NCI-H460 (cell line): ENCODE measurements around the gene FBXW4. TPM values are rescaled to one million over a fixed set of nuclear protein-coding genes. Genes with fewer than 3 reads are reported as not detected.

Source experiments
- DNase-seq: peaks from one replicate; pipeline ENCODE4 v3.0.0-alpha.2; 2016; ENCODE audit warnings: low read depth; ENCODE audit errors: extremely low read depth
- total RNA-seq: library from RNA; depleted of rRNA; stranded (reverse); fragments of >200 nt; shearing (Covaris generic); gene quantifications from 2 replicates; pipeline ENCODE4 v1.2.3, GENCODE V29; 2014

The FBXW4 gene
- total RNA-seq, 1 experiment from 2014 or later = 23.7 TPM

DNA sequence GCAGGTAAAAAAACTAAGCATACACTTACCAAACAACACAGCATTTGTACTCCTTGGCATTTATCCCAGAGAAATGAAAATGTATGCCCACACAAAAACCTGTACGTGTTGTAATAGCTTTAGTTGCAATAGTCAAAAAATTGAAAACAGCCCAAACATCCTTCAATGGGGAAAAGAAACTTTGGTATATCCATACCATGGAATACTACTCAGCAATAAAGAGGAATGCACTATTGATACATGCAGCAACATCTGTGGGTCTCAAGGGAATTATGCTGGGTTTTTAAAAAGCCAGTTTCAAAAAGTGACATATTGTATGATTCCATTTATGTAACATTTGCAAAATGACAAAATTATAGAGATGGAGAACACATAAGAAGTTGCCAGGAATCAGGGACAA, 71.4 kb downstream of the FBXW4 start:
- no peak for DNase-seq

DNA sequence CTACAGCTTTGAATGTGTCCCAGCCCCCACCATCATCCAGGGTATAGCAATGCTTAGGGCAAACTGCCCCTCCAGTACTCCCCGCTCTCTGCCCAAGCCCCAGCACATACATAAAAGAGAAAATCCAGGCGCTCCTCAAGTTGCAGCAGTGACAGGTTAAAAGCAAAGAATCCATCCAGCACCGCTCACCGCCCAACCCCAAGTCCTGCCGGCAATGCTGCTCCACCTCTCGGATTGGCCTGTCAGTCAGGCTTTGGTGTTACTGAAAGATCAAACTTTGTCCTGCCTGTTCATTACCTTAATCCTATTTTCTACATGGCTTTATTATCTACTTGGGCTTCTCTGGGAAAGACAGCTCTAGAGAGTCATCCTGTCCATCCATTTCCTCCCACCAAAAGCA, 75.0 kb downstream of the FBXW4 start:
- DNase-seq = no peak

DNA sequence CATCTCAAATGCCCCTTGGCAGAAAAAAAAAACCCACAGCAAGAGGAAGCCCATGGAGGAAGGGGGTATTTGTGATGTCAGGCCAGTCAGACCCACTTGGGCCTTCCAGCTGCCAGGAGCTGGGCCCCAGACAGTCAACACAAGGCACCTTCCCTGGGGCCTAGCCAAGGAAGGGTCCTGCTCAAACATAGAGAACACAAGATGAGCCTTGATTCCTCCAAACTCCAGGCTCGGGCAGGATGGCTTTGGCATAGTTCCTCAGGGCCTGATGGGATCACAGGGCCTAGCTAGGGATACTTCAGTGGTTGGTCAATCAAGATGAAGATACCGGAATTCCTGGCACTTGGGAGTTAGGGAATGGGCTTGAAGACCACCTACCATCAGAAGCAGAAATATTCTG, 76.1 kb downstream of the FBXW4 start:
- no peak for DNase-seq

DNA sequence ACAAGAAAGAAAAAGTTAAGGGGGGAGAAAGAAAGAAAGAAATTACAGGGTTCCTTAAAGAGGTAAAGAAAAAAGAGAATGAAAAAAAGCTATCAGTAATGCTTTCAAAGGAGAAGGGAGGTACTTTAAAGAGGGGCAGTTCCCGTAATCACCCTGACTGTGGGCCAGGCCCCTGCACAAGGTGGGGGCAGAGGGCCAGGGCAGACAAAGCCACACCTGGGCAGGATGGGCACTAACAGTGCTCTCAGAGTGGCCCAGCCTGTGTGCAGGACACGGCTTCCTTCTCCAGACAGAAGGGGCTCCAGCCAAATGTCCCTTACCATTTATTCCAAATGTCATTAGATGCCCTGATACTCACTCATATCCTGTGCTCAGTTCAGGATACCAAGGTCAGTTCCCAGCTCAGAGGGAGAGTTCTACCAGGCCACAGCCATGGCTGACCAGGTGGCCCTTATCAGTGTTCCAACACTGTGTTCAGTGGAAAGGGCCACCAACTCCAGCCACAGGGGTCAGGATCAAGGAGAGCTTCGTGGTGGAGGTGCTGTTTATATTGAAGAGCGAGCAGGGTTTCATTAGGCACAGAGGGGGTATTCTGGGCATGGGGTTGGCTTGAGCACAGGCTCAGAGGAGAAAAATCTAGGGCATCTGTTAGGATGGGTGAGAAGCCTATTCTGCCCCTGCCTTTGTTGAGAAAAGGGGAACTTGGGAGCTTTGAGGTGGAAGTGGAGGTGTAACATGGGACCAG, 77.0 kb downstream of the FBXW4 start:
- no peak for DNase-seq

DNA sequence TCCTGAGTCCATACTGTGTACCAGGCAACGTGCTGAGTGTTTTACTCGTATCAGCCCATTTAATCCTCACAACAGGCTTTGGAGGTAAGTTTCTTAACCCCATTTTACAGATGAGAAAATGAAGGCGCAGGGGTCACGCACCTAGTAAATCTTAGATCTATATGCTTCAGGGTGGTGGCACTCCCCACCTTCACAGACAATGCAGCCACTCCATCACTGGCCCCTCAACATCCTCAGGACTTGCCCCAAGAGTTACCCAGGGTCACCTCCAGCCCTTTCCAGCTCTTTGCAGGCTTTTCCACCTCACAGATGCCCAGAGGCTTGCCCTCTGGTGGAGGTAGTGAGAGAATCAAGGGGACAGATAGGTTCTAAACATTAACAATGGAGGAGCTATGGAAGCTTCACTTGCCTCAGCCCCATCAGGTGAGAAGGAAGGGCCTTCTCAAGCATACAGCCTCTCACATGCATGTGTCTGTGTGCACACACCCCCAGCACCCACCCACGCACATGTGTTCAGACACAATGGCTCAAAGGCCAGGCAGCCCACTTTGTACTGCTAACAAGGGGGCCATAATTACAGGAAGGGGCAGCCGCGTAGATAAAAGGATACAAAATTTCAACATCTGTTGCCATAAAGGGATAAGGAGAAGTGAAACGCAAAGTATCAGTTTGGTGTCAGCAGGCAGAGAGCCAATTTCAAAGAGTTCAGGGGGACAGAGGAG, 77.7 kb downstream of the FBXW4 start:
- DNase-seq = no peak

DNA sequence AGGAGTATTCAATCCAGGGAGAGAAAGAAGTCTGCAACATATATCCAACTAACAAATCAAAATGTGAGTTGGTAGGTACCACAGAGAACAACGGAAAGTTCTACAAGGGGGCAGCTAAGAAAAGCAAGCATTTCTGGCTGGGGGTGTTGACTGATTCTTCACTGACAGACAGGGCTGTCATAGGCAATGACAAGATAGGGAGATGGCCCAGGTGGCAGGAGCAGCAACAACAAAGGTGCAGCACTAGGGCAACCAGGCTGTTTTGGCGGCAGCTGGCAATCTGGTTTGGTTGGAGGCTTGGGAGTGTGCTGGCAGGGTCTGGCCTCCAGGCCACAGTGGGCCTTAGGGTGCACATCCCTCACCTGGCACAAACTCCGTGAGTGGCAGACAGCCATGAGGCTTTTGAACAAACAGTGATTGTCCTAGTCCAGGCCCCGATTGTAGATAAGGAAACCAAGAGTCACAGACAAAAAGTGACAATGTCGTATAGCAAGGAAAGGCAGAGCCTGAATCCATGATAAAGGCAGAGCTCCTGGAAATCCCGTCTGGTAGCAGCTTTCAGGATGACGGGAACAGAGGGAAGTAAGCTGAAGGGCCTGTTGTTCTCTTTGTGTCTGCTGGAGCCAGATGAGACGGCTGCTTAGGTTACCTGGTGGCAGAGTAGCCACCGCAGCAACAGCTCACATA, 78.4 kb downstream of the FBXW4 start:
- DNase-seq = no peak

DNA sequence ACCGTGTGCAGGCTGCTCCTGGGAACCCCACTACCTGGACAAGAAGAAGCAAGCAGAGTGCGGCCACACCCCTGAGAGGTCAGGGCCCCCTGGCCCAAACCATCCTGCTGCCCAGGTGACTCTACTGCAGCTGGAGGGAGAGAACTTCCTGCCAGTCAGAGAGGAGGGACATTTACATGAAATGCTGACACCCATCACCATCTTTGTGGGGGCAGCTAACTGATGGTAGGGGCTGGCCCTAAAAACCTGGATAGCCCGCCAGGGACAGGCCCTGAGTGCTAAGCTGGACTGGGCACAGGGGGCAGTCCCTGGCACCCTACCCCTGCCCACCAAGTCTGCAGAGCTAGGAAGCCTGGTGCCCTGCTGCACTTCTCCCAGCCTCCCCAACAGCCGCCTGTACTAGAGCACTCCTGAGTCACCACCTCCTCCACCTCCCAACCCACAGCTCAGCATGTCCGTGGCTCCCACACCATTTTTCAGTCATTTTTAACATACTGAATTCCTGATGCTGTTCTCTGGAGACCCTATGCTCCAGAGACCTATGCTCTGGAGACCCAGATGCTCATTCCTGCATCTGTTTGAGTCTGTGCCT, 79.3 kb downstream of the FBXW4 start:
- no peak for DNase-seq

DNA sequence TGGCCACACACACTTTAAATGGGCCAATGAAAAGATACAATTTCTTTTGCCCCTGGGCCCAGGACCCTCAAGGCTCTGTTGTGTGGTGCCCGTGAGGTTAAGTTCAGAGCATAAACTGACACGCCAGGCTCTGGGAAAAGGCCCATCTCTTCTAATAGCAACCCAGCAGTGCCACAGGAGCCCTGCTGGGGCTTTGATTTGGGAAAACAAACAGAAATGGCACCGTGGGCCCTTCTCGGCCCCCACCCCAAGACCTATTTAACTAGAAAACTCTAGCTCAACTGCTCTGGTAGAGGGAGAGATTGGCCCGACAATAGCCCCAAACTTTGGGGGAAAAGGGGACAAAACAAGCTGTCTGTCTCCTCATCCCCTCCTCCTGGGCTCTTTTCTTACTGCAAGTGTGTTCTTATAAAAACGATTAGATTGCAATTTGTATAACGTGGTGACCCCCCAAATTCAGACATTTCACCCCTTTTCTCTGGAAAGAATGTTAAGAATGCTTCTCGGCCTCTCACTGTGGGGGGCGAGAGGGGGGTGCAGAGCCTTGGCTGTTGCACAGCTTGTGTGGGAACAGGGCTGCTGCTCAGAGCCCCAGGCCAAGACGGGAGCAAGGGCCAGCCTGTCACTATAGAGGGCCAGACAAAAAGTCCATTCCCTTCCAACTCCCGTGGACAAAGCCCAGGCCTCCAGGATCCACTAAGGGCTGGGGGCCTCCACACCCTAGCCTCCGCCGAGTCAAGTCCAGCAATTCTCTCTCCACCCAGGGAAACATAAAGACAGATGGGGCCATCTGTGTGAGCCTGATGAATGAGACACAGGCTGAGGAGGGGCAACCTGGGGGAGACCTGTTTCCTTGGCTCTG, 80.1 kb downstream of the FBXW4 start:
- no peak for DNase-seq

DNA sequence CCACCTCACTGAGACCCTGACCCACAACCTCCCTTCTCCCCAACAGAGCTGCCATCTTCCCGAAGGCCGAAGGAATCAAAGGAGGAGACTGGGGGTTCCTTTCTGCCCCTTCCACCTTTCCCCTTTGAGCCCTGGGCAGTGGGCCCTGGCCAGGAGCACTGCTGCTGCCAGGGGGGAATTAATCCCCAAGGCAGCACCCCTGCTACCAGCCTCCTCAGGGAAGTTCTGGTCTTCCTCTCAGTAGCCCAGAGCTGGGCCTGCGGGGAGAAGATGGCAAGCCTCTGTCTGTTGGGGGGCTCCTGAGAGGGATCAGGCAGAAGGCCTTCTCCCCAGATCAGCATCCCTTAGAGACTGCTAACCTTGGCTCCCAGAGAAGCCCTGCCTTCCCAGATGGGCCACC, 81.3 kb downstream of the FBXW4 start:
- no peak for DNase-seq

DNA sequence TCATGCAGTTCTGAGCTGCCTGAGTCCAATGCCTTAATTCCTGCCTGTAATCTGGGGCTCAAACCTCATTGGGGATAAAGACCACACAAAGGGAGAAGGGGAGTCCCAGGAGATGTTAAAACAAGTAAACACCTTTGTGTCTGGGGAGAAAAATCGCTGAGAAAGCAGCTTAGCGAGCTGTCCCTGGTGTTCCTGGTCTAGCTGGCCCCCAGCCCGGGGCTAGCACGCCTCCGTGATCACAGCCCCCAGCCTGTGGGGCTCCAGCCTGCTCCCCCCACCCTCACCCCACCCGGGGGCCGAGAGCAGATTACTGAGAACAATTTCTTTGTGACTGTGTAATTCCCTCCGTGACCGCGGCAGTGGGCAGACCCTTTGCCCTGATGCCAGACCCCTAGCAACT, 82.1 kb downstream of the FBXW4 start:
- no peak for DNase-seq

DNA sequence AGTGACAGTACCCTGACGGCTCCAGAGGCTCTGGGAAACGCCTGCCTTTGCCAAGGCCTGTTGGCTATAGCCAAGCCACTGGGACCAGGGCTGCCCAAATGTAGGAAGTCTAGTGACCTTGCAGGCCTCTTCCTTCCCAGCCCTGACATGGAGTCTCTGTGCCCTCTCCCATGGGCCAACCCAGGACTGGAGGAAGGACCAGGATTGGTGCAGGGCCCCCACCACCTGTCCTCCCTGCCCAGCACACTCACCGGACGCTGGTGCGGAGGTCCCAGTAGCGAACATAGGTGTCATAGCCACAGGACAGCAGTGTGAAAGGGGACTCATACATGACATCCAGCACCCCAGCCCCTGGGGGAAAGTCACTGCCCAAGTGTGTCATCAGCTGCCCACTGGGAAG, 82.9 kb downstream of the FBXW4 start:
- DNase-seq = no peak

DNA sequence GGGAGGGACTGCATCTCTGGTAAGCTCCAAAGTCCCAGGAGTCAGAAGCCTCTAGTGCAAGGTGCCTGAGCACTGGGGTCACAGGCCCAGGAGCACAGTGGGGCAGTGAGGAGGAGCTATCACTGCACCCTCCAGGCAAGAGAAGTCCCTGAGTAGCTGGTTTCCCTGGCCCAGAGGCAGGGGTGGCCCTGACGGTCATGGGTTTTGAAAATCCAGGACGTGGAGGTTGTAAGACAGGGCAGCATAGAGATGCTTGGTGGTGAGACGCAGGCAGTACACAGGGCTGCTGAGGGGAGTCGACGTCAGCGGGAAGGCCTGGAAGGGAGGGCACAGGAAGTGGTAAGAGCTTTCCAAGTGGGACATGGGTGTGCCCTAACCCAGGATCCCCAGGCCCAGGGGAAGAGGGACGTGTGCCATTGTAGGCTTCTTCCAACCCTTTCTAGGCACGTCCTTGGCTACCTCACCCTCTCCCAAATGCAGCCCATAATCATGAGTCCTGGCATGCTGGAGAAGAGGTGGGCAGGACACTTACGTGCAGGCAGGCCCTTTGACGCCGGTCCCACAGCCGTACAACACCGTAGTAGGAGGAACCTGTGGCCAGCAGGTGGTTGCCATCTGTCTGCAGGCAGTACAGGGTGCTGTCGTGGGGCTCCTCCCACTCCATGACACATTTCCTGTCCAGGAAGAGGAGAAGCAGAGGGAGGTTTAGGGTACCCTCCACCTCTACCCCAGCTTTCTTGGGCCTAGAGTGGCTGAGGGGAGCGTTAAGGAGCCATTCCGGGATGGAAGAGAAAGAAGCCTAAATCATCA, 83.7 kb downstream of the FBXW4 start:
- DNase-seq = no peak

DNA sequence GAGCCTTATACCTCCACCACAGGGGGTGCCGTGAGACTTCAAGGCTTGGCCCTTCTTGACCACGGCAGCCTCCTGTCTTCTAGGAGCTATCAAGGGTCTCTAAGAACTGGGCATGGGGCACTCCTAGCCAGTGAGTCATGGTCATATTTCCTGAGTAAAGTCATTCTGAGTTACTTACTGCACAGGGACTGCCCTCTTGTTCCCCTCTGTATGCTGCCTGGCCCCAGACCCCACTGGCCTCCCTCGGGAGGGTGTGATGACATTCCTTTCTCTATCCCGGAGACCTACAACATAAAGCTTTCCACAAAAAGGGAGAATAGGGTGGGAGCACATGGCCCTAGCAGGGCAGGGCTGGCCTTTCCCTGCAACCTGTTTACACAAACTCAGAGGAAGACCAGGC, 85.5 kb downstream of the FBXW4 start:
- no peak for DNase-seq

DNA sequence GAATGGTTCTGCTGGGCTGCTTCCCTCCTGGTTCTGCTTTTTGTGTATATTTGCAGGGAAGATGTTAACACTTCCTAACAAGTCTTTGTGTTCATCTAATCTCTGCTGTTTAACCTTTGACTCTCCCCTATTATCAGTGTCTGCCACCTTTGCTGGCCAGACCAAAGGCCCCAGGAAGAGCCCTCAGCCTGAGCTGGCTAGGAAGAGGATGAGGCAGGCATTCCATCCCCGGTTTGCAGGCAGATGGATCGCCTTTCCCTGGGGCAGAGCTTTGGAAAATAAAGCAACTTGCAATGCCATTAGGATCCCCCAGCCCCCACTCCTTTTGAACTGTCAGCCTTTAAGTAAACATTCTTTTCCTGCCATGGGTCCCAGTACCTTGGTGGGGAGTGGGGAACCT, 87.8 kb downstream of the FBXW4 start:
- no peak for DNase-seq

DNA sequence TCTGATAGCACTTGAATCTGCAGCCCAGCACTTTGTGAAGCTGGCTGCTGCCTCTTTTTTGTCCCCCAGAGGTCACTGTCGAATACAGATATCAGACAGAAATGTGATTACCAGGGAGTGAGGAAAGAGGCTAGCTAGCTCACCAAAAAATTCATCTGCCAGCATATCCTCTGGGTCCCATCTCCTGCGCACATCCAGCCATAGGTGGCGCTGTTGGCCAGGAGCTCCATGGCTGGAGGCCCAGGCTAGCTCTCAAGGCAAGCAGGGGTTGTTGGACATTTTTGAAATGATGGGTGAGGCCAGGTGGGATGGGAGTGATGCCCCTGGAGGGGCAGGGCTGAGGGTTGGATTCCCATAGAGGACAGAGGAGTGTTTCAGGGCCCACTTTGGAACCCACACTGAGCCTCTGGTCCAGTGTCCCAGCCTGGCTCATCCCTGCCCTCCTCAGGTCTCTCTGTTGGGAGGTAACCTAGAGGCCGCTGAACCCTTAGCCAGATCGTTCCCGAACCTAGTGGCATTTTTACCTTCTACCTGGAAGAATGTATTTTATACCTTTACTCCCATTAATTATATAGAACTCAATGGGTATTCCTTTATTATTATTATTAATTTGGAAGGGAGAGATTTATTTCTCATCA, 92.1 kb downstream of the FBXW4 start:
- DNase-seq = peak; percentile 71

DNA sequence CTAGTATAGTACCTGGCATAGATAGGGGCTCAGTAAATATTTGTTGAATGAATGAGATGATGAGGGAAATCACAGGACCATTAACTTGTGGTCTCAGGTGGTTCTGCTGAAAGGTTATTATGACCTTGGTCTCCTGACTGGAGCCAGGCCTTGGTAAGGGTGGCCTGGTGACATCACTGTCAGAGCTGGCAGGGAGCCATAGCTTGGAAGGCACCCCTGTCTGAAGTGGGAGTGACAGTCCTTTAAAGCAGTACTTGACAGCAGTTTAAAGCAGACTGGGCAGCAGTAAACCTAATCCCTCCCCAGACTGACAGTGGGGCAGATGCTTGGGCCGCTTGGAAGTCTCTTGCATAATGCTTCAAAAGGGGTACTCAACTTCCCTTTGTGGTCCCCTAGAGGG, 93.4 kb downstream of the FBXW4 start:
- no peak for DNase-seq

DNA sequence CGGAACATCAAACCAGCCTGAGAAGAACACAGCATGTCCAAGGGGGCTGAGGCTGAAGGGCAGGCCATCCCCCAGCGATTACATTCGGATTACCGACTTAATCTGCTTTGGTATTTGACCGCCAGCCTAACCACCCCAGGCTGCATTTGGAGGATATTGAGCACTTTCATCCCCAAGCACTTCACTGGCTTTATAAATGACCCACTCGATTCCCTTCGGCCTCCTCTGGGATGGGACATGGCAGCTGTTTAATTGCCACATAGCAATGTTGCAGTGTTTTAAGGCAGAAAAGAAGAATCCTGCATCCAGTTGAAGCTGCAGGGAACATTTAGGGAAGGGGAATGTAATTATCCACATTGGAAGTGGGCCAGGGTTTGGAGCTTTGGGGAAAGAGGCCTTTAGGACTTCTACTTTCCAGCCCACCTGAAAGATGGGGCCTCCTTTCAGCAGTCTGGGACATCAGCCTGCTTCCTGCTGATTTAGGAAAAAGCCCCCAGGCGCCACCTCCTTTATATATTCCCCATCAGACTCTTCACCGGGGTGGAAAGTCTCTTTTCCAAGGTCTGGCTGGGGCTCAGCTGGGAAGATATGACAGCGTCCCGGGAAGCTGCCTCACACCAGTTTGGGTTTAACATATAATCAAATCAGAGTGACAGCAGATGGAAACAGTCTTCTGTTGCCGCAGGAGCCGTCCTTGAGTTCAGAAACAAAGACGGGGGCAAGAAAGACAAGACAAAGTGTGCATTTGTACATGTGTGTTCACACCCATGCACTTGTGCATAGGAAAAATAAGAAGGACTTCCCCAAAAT, 97.7 kb downstream of the FBXW4 start:
- no peak for DNase-seq
